ENCODE measurements around the gene CHCHD6.

The CHCHD6 gene

GRCh38 chr3:126961791-126962461 lies 257.9 kb downstream of the CHCHD6 start:
- no peak for DNase-seq (ENCODE audit: low read depth)

DNA sequence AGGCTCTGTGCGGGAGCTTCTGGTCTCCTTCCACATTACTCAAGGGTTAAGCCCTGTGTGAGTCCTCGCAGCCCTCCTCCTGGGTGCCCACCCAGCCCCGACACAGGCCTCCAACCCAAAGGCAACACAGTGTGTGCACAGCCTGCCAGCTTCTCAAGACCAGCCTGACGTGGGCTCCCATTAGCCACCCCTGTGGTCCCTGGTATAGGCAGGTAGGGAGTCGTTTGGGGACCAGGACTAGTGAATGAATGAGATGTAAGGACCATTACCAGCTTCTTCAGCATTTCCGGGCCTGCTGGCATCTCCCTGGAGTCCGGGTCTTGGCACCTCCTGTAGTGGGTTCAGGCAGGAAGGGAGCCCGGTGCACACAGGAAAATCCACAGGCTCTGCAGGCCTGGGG lies 258.7 kb downstream of the CHCHD6 start:
- DNase-seq (ENCODE audit: low read depth), result no peak

- DNase-seq (ENCODE audit: low read depth), result no peak
Observed at GRCh38 chr3:126963261-126964190, 259.5 kb downstream of the CHCHD6 start.

DNA sequence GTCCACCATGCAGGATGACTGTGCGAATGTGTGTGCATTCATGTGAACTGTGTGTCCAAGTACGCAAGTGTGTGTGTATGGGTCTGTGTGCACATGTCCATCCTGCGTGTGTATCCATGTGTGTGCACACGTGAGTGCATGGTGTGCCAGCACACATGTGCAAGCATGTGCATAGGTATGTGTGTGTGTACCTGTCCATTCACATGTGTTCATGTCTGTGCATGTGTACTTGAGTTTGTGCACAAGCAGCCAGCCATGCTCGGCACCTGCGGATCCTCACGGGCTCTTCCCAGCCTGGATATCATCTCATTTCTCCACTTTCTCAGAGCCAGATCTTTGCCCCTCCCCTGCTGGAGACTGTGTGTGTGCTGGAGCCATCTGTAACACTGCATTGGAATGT lies 260.2 kb downstream of the CHCHD6 start:
- DNase-seq (ENCODE audit: low read depth), result no peak

DNA sequence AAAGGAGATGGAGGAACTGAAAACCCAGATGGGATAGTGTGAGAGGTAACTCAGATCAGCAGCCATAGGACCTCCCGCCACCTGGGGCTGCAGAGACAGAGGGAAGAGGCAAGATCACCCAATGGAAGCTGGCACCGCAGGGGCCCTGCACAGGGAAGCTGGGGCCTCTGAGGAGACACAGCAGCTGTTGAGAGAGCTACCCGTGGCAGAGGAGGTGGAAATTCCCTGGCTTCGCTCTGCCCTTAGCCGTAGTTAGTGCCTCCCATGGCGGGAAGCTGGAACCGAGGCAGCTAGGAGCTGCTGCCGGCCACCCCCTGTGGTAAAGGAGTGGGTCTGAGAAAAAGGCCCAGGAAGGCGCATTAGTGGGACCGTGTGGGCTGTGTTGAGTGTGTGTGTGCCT lies 260.9 kb downstream of the CHCHD6 start:
- no peak for DNase-seq (ENCODE audit: low read depth)

- no peak for DNase-seq (ENCODE audit: low read depth)
Observed at GRCh38 chr3:126965526-126966080, 261.6 kb downstream of the CHCHD6 start.

DNA sequence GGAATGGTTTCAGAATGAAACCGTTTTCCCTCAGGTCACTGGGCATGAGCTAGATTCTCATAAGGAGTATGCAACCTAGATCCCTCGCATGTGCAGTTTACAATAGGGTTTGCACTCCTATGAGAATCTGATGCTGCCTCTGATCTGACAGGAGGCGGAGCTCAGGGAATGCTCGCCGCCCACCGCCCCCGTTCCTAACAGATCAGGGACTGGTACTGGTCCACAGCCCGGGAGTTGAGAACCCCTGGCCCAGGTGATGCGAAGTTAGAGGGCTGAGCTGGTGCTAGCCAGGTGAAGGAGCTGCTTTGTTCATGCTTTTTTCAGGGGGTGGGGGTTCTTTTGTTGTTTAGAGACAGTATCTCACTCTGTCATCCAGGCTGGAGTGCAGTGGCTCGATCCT lies 263.3 kb downstream of the CHCHD6 start:
- DNase-seq (ENCODE audit: low read depth), result no peak

GRCh38 chr3:126968391-126969390 lies 264.7 kb downstream of the CHCHD6 start:
- DNase-seq (ENCODE audit: low read depth), result no peak

DNA sequence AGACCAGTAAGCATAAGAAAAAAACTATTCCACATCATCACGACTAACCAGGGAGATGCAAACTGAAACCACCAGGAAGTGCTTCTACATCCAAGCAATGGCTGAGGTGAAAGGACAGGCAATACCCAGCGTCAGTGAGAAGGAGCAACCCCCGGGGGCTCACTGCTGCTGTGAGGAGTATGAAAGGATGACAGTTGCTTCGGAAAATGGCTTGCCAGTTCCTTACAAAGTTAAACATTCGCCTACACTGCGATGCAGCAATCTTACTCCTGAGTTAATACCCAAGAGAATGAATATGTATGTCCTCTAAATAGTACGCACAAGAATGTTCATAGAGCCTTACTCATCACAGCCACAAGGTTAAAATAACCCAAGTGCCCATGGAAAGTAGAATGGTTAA lies 265.5 kb downstream of the CHCHD6 start:
- no peak for DNase-seq (ENCODE audit: low read depth)

- DNase-seq (ENCODE audit: low read depth), result no peak
Observed at GRCh38 chr3:126970101-126970500, 266.1 kb downstream of the CHCHD6 start.

- DNase-seq (ENCODE audit: low read depth), result no peak
Observed at GRCh38 chr3:126970921-126971320, 266.9 kb downstream of the CHCHD6 start.

GRCh38 chr3:126971891-126972351 lies 267.9 kb downstream of the CHCHD6 start:
- no peak for DNase-seq (ENCODE audit: low read depth)

DNA sequence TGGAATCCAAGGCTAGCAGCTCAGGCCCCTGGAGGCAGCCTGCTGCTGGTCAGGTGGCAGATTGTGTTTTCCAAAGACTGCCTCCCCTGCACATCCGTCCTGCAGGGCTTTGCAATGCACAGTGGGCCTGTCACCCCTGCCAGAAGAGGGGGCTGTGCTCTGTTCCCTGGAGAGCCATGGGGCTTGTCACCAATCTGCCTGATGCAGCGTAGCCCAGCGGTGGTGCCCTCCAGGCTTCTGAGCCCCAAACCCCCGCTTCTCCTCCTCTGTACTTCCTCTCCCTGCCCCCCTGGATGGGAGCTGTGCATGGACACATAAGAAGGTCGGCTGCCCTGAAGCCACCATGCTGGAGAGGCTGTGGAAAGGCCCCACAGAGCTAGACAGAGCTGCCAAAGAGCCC lies 268.8 kb downstream of the CHCHD6 start:
- no peak for DNase-seq (ENCODE audit: low read depth)

DNA sequence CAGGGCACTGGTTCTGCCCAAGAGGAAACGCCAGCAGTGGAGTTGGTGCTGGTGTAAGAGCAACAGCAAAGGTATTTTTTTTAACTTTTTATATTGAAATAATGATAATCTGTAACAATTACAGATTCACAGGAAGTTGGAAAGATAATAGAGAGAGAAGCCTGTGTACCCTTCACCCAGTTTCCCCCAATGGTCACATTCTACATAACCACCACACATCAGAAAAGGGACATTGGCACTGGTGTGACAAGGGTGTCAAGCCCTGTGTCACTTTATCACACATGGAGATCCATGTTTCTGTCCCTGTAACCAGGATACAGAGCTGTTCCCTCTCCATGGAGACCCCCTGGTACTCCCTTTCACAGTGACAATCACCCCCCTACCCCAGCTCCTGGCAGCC lies 269.8 kb downstream of the CHCHD6 start:
- no peak for DNase-seq (ENCODE audit: low read depth)

GRCh38 chr3:126974756-126975155 lies 270.7 kb downstream of the CHCHD6 start:
- DNase-seq (ENCODE audit: low read depth), result no peak

GRCh38 chr3:126976906-126977305 lies 272.9 kb downstream of the CHCHD6 start:
- DNase-seq (ENCODE audit: low read depth), result no peak

DNA sequence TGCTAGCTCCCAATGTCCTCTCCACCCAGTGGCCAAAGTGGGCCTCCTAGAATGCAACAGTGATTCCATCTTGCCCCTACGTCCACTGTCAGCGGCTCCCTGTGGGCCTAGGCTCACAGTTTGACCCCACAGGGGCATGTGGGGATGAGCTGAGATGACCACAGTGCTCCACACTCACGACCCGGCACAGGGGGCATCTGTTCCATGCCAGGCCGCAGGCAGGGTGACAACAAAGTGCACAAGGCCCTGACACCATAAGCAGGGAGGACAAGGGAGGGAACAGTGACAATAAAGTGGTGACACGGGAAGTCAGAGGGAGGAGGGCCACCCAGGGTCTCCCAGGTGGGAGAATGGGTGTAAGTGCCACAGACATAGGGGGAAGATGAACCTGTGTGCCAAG lies 273.8 kb downstream of the CHCHD6 start:
- no peak for DNase-seq (ENCODE audit: low read depth)

- no peak for DNase-seq (ENCODE audit: low read depth)
Observed at GRCh38 chr3:126978291-126978690, 274.3 kb downstream of the CHCHD6 start.

GRCh38 chr3:126979046-126979628 lies 275.1 kb downstream of the CHCHD6 start:
- no peak for DNase-seq (ENCODE audit: low read depth)

GRCh38 chr3:126980266-126980811 lies 276.3 kb downstream of the CHCHD6 start:
- DNase-seq (ENCODE audit: low read depth), result no peak

GRCh38 chr3:126982126-126982470 lies 278.1 kb downstream of the CHCHD6 start:
- peak; percentile 31 for DNase-seq (ENCODE audit: low read depth)

Data from stimulated activated CD8-positive, alpha-beta memory T cell treated with anti-CD3 and anti-CD28 coated beads, Interleukin-7, amount 100 ng/mL, for 24 hours (primary cell).